ACHN (cell line): ENCODE data around the gene CMTM4.
"Not testable (repeated sequence)": the region's sequence is repeated elsewhere in the genome, so short reads cannot be mapped to it uniquely, and the experiment has no call there.

Source experiments
- DNase-seq: peaks from one replicate; pipeline ENCODE4 v3.0.0-alpha.2; 2015
- in situ Hi-C: cut with HindIII; loops from 2 replicates; pipeline ENCODE4 v1.10.0; 2017; ENCODE audit warnings: low sequenced_read_pairs, low pct_ligation_motif_present, low pct_unique_long_range_greater_than_20kb

Gene CMTM4

DNA sequence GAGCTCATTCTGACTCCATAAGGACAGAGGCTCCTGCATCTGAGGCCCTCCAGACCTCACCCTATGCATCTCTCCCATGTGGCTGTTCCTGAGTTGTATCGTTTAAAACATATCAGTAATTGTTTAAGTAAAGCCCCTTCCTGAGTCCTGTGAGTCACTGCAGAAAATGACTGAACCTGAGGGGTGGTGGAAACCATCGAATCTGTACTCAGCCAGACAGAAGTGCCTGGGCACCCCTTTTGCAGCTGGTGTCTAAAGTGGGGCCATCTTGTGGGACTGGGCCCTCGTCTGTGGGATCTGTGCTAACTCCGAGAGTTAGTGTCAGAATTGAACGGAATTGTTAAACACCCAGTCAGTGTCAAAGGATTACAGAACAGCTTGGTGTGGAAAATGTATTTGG lies 66.7 kb downstream of the CMTM4 start:
- in situ Hi-C loops: no loop called here
- no peak for DNase-seq

GRCh38 chr16:66627611-66628378 lies 68.7 kb downstream of the CMTM4 start:
- in situ Hi-C loops, DNase-seq: not testable (repeated sequence)

DNA sequence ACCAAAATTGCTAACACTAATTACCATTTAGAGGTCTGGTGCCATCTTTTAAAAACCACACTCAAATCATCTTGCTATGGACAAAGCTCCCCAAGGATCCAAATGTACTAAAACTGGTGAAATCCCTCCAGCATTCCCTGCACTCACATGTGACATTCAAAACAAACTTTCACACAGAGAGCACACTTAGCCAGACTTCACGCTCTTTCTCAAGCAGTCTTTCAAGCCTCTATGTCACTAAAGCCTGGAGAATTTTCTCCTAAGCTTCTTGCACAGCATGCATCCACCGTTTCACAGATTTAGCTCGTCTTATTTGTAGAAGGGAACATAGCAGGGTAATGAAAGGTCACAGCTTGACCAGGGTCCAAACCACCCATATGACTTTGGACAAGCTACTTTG lies 72.8 kb downstream of the CMTM4 start:
- in situ Hi-C loops: no loop called here
- no peak for DNase-seq

DNA sequence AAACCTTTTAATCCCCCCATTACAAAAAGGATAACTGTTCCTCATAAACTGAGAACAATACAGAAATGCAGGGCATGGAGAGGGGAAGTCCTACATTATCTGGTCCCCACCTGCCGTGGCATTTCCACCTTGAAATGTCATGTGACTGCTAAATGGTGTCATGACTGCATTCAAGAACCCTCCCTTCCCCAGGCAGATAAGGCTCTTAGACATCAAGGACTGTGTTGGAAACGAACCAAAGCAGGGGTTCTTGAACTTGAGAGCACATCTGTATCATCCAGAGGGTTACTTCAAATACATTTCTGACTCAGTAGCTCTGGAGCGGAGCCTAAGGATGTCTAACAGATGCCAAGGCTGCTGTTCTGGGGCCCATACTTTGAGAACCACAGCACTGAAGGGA lies 73.7 kb downstream of the CMTM4 start:
- in situ Hi-C loops: no loop called here

GRCh38 chr16:66621973-66622372 lies 74.6 kb downstream of the CMTM4 start:
- no peak for DNase-seq
- in situ Hi-C loops: no loop called here

More for the DNA sequence above, 73.7 kb downstream of the CMTM4 start:
- no peak for DNase-seq

DNA sequence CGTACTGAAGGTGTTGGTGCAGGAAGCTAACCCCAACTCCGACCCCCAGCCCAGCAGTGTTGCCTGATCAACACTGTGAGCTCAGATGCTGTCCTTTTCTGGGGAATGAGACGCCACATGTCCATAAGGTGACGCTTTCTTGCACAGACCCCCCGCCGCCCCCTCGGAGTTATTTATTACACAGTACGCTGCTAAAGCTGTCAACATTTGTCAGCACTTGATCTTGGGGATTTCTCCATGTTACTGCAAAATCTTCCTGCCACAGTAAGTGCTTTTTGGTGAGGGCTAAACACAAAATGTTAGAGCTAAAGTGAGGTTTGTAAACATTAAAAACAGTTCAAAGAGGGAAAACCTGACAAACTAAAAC lies 76.1 kb downstream of the CMTM4 start:
- in situ Hi-C loops: no loop called here
- no peak for DNase-seq

- in situ Hi-C loops: no loop called here
- no peak for DNase-seq
Observed at GRCh38 chr16:66619534-66620428, 76.8 kb downstream of the CMTM4 start.

DNA sequence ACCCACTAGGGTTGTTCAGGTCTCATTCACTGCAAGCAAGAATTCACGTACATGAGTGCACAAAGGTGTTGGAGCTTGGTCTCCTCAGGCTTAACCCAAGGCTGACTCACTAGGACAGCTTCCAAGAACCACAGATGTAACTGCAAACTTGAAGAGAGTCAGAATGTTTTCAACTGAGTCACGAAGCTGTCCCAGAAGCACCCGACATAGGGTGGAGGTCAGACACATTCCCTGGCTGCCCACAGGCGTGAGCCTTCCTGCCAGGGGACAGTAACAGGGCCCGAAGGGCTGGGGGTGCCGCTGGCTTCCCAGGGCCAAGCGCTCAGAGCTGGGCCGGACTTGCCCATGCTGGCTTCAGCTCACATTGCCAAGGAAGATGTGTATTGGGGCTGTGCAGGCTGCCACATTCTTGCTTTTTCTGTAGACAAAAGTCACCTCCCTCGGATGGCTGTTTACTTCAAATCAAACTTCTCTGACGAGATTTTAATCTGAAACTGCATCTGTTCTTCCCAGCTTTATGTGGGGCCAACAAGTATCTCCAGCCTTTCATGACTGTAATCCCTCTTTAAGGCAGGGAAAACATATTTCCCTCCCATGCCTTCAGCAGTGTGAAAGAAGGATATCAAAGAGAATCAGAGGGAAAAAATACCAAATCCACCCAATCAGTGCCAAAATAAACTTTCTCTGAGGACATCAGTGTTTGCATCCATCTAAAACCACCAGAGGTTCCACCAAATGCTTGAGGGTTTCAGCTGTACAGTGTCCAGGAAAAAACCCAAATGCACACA lies 77.8 kb downstream of the CMTM4 start:
- peak; percentile 98 for DNase-seq
- in situ Hi-C loops: no loop called here

DNA sequence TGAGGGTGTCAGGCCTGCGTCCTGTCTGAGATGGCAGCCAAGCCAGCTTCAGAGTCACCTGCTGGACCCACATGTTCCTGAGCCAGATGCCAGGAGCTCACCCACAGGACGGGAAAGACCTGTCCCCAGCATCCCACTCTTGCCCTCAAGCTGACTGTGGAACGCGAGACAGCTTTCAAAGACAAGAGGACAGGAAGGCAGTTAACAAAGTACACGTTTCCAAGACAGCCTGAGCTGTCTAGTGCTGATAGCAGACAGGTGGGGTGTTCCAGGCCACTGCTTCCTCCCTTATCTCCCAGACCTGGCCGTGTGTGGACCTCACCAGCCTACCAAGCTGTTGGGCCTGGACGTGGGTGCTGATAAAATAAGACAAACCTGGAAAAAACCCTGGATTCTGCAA lies 78.8 kb downstream of the CMTM4 start:
- DNase-seq: no peak
- in situ Hi-C loops: no loop called here

DNA sequence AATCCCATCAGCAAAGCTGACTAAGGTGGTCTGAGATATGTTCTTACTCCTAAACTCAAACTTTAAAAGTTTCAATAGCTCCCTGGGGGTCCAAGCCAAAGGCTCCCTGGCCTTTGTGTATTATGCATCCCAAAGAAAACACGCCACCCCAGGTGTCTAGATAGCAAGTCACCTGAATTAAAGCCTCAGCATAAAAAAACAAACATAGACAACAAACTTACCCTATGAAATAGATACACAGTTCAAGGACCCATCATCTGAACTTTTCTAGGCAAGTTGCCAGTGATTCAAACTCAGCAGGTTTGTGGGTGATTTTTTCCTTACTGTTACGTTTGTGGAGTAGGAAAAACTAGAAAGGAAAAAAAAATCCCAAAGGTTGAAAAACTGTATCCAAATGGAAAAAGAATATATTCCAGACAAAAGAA lies 79.5 kb downstream of the CMTM4 start:
- in situ Hi-C loops: no loop called here

GRCh38 chr16:66616592-66616991 lies 80.0 kb downstream of the CMTM4 start:
- in situ Hi-C loops: no loop called here
- DNase-seq: peak; percentile 53

More for the DNA sequence above, 79.5 kb downstream of the CMTM4 start:
- DNase-seq: no peak

- no peak for DNase-seq
- in situ Hi-C loops: no loop called here
Observed at GRCh38 chr16:66616169-66616568, 80.4 kb downstream of the CMTM4 start.

GRCh38 chr16:66614161-66614802 lies 82.3 kb downstream of the CMTM4 start:
- DNase-seq: no peak
- in situ Hi-C loops: no loop called here

GRCh38 chr16:66612422-66612821 lies 84.1 kb downstream of the CMTM4 start:
- no peak for DNase-seq
- in situ Hi-C loops: no loop called here

GRCh38 chr16:66611911-66612310 lies 84.6 kb downstream of the CMTM4 start:
- in situ Hi-C loops, DNase-seq: not testable (repeated sequence)

GRCh38 chr16:66610111-66610820 lies 86.3 kb downstream of the CMTM4 start:
- DNase-seq: no peak
- in situ Hi-C loops: no loop called here

- in situ Hi-C loops: no loop called here
- no peak for DNase-seq
Observed at GRCh38 chr16:66609139-66609510, 87.4 kb downstream of the CMTM4 start.
